B cell (primary cell): ENCODE measurements around the gene HABP4. TPM values are rescaled to one million over a fixed set of nuclear protein-coding genes. Genes with fewer than 3 reads are reported as not detected.

Experiments used
- ATAC-seq: fragments of 200-7000 bp; cut with Tn5 transposase; one replicate; pipeline ENCODE4 v1.10.0; 2021; ENCODE audit warnings: low read depth, mild to moderate bottlenecking, moderate number of reproducible peaks, moderate library complexity
- CTCF ChIA-PET: fragments of 350-600 bp; sonication (Branson Sonifier 250); formaldehyde crosslinking; loops from one replicate; lab custom pipeline; 2021; ENCODE audit warnings: antibody characterized with exemption, inconsistent platforms; lab: Charles Lee
- POLR2A ChIA-PET: fragments of 350-600 bp; sonication (Branson Sonifier 250); formaldehyde crosslinking; loops from one replicate; lab custom pipeline; 2021; ENCODE audit warnings: antibody characterized with exemption; lab: Charles Lee
- DNase-seq: peaks from one replicate; pipeline ENCODE4 v3.0.0; 2013
- H2AFZ ChIP-seq: 2 replicates; pipeline ENCODE4 v1.6.1; 2012; ENCODE audit warnings: mild to moderate bottlenecking, low read depth, low read length; ENCODE audit not compliant: insufficient read depth, poor library complexity, severe bottlenecking
- H3K27ac ChIP-seq, 2 donors: 1 replicate in 1 of 2; 2 replicates in 1 of 2; pipeline ENCODE4 v1.5.1; 2012 to 2013; ENCODE audit warnings: low read length in 2 of 2, mild to moderate bottlenecking in 2 of 2, moderate library complexity in 1 of 2
- H3K27me3 ChIP-seq, 4 experiments: fragments of 200-600 bp in 1 of 4; sonication (generic) in 1 of 4; replicated peaks in 1 of 4; 1 replicate in 2 of 4; 2 replicates in 2 of 4; pipeline versions ENCODE4 v1.6.1 to v1.7.0; 2013 to 2016; ENCODE audit warnings: low read length in 3 of 4, mild to moderate bottlenecking in 2 of 4, mixed read lengths in 1 of 4, moderate library complexity in 1 of 4; ENCODE audit not compliant: insufficient read depth in 4 of 4, control insufficient read depth in 3 of 4; ENCODE audit errors: control extremely low read depth in 1 of 4
- H3K36me3 ChIP-seq, 2 experiments: replicated peaks in 1 of 2; 1 replicate in 1 of 2; 2 replicates in 1 of 2; pipeline versions ENCODE4 v1.6.1 to v1.7.1; 2013; ENCODE audit warnings: low read length in 1 of 2; ENCODE audit not compliant: insufficient read depth in 2 of 2, control insufficient read depth in 1 of 2; ENCODE audit errors: control extremely low read depth in 1 of 2, extremely low read depth in 1 of 2
- H3K4me1 ChIP-seq, 2 donors: fragments of 200-600 bp in 1 of 2; sonication (generic) in 1 of 2; 1 replicate in 1 of 2; 2 replicates in 1 of 2; pipeline versions ENCODE4 v1.5.1 to v1.6.1; 2013 to 2017; ENCODE audit warnings: low read length in 2 of 2; ENCODE audit not compliant: control insufficient read depth in 2 of 2, insufficient read depth in 2 of 2
- H3K4me2 ChIP-seq: replicated peaks from 2 replicates; pipeline ENCODE3; 2012; ENCODE audit warnings: mild to moderate bottlenecking, low read depth, low read length; ENCODE audit not compliant: poor library complexity, severe bottlenecking
- H3K4me3 ChIP-seq, 5 experiments: fragments of 200-600 bp in 1 of 5; sonication (generic) in 1 of 5; 1 replicate in 3 of 5; 2 replicates in 2 of 5; pipeline versions ENCODE4 v1.5.1 to v1.7.0; 2011 to 2016; ENCODE audit warnings: low read length in 4 of 5, mild to moderate bottlenecking in 4 of 5, low read depth in 2 of 5, control low read depth in 1 of 5, moderate library complexity in 1 of 5; ENCODE audit not compliant: insufficient read depth in 1 of 5; ENCODE audit errors: control extremely low read depth in 1 of 5, extremely low read depth in 1 of 5
- H3K79me2 ChIP-seq: fragments of 200-600 bp; sonication (generic); one replicate; pipeline ENCODE4 v1.6.0; 2016; ENCODE audit warnings: low read length; ENCODE audit not compliant: control insufficient read depth, insufficient read depth
- H3K9ac ChIP-seq: fragments of 200-600 bp; sonication (generic); 2 replicates; pipeline ENCODE4 v1.6.1; 2017; ENCODE audit warnings: mild to moderate bottlenecking, low read length, moderate library complexity
- H3K9me3 ChIP-seq, 3 donors: one replicate each; pipeline versions ENCODE4 v1.6.1 to v1.7.1; 2013; ENCODE audit warnings: low read length in 2 of 3; ENCODE audit not compliant: control insufficient read depth in 2 of 3, insufficient read depth in 1 of 3; ENCODE audit errors: control extremely low read depth in 1 of 3
- H4K20me1 ChIP-seq: 2 replicates; pipeline ENCODE4 v1.6.0; 2012; ENCODE audit warnings: mild to moderate bottlenecking, low read length; ENCODE audit not compliant: insufficient read depth, control insufficient read depth, poor library complexity, severe bottlenecking
- H3K27ac Mint-ChIP-seq: one replicate; pipeline ENCODE4 v1.8.0; 2021; ENCODE audit warnings: mixed read lengths
- H3K27me3 Mint-ChIP-seq: one replicate; pipeline ENCODE4 v1.8.0; 2021; ENCODE audit warnings: mixed read lengths
- H3K4me1 Mint-ChIP-seq: one replicate; pipeline ENCODE4 v1.8.0; 2021; ENCODE audit warnings: mixed read lengths
- H3K4me3 Mint-ChIP-seq: one replicate; pipeline ENCODE4 v1.8.0; 2021; ENCODE audit warnings: mixed read lengths
- H3K9me3 Mint-ChIP-seq: one replicate; pipeline ENCODE4 v1.8.0; 2022; ENCODE audit warnings: mixed read lengths; ENCODE audit not compliant: insufficient read depth
- EZH2 ChIP-seq: IDR thresholded peaks from 2 replicates; pipeline ENCODE4 v1.6.1; 2012; ENCODE audit warnings: borderline replicate concordance, low read depth, mild to moderate bottlenecking, moderate library complexity, low read length; ENCODE audit not compliant: insufficient read depth, poor library complexity, severe bottlenecking
- WGBS: methylation state at CpG from one replicate; pipeline ENCODE4 v1.1.5; 2013; ENCODE audit warnings: missing lambda C conversion rate; ENCODE audit not compliant: insufficient coverage; 5-methylcytosine and 5-hydroxymethylcytosine counted together
- intact Hi-C: fragments of 100-400 bp; cut with micrococcal nuclease; formaldehyde crosslinking; loops from one replicate; pipeline ENCODE4 v1.10.0; 2022
- polyA plus RNA-seq: library from polyadenylated mRNA; depleted of rRNA; stranded (reverse); fragments of >200 nt; gene quantifications from 2 replicates; pipeline ENCODE4 v1.2.3, GENCODE V29; 2012
- total RNA-seq, 2 donors: library from RNA; stranded (reverse); fragments of 120-200 nt in 1 of 2; gene quantifications; 1 replicate in 1 of 2; 2 replicates in 1 of 2; pipeline versions ENCODE4 v1.2.3 to v1.2.4, GENCODE V29; 2013 to 2022
- TF ChIP-seq, protein P1 (sequence below): fragments of 200-600 bp; IDR thresholded peaks from one replicate; pipeline ENCODE4 v1.8.0; 2022; ENCODE audit warnings: antibody characterized with exemption, mild to moderate bottlenecking

HABP4 gene
- total and polyA plus RNA-seq, 2 donors (not counting 1 experiment from before 2014, with no cell fraction given): 3.3 to 15.0 TPM

DNA sequence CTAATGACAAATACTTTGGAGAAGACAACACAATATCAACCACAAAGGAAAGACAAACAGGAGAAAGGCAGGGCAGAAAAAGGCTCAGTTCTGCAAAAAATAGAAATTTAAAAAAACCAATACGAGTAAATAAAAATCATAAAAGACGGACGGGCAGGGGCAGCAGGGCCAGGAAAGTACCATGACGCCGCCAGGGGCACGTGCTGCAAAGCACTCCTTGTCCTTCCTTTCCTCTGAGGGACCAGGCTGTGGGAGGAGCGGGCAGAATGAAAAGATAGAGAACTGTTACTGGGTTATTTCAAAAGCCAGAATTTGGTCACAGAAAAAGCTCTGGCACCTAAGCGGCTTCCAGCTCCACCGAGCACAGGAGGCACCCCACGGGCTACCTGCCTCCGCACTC is 53.9 kb downstream of the HABP4 start:
- intact Hi-C loops: no loop called here
- H3K4me1 Mint-ChIP-seq: no peaks in the 10 kb centered on the region
- no peaks in the 10 kb centered on the region for H3K9me3 Mint-ChIP-seq

DNA sequence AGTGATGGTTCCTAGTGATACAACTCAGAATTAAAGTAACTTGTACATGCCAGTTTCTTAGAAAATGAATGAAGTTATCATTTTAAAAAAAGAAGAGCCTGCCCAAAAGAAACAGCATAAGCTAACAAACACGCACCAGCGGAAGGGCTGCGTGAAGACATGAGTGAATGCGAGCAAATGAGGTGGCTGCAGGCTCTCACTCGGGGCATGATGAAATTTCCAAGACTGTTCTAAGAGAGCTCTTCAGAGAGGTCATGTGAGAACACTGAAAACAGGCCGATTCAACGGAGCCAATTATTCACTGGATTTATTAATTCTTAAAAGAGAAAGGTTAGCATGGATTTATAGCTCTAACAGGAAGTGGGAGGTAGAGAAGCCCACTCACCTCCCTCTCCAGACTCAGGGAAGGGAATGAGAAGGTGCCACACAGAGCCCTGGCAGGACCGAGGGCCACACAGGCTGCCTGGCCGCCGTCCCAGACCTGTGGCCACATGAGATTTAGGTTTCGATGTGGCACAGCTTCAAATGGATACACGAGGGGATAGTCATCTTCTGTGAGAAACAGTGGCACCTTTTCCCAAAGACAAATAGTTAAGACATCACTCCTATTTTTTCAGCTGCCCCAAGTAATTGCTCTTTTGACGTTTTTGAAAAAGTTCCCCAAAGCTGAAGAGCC is 55.5 kb downstream of the HABP4 start:
- WGBS: 99% methylated on average over 10 of the region's 13 CpGs
- intact Hi-C loops: no loop called here
- no peak overlapping the region for H3K4me3 Mint-ChIP-seq
- ChIA-PET POLR2A (no interaction called here), CTCF (no interaction called here)
- Histone ChIP-seq H3K4me2 (no peak overlapping the region), H3K9me3 (no peaks in the 10 kb centered on the region), H3K36me3 (no peaks in the 10 kb centered on the region), H4K20me1 (no peaks in the 10 kb centered on the region), H3K4me3 (no peak overlapping the region), H3K4me1 (no peaks in the 10 kb centered on the region), H3K27me3 (no peaks in the 10 kb centered on the region), H3K9ac (no peak overlapping the region), H3K27ac (no peak overlapping the region), H3K79me2 (no peaks in the 10 kb centered on the region), H2AFZ (no peak overlapping the region)
- TF ChIP-seq, protein P1, sequence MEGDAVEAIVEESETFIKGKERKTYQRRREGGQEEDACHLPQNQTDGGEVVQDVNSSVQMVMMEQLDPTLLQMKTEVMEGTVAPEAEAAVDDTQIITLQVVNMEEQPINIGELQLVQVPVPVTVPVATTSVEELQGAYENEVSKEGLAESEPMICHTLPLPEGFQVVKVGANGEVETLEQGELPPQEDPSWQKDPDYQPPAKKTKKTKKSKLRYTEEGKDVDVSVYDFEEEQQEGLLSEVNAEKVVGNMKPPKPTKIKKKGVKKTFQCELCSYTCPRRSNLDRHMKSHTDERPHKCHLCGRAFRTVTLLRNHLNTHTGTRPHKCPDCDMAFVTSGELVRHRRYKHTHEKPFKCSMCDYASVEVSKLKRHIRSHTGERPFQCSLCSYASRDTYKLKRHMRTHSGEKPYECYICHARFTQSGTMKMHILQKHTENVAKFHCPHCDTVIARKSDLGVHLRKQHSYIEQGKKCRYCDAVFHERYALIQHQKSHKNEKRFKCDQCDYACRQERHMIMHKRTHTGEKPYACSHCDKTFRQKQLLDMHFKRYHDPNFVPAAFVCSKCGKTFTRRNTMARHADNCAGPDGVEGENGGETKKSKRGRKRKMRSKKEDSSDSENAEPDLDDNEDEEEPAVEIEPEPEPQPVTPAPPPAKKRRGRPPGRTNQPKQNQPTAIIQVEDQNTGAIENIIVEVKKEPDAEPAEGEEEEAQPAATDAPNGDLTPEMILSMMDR: no peak
- no peak for TF ChIP-seq EZH2
- ATAC-seq (no peak), DNase-seq (no peak)
- no peaks in the 10 kb centered on the region for H3K9me3 Mint-ChIP-seq
- H3K4me1 Mint-ChIP-seq: no peaks in the 10 kb centered on the region
- H3K27me3 Mint-ChIP-seq: no peaks in the 10 kb centered on the region
- no peak overlapping the region for H3K27ac Mint-ChIP-seq

More for the DNA sequence above, 53.9 kb downstream of the HABP4 start:
- no peaks in the 10 kb centered on the region for H3K79me2 ChIP-seq
- TF ChIP-seq, protein P1: no peak
- TF ChIP-seq EZH2: no peak
- WGBS: 97% methylated on average over 10 of the region's 11 CpGs
- ChIA-PET CTCF (no interaction called here), POLR2A (no interaction called here)
- no peak overlapping the region for H3K4me2 ChIP-seq
- Mint-ChIP-seq H3K27ac (no peak overlapping the region), H3K27me3 (no peaks in the 10 kb centered on the region), H3K4me3 (no peak overlapping the region)
- no peak overlapping the region for H3K9ac ChIP-seq
- ATAC-seq (no peak), DNase-seq (no peak)
- no peaks in the 10 kb centered on the region for H3K36me3 ChIP-seq
- no peaks in the 10 kb centered on the region for H3K9me3 ChIP-seq
- H3K4me3 ChIP-seq: no peak overlapping the region
- H4K20me1 ChIP-seq: no peaks in the 10 kb centered on the region
- no peak overlapping the region for H2AFZ ChIP-seq
- H3K27me3 ChIP-seq: no peaks in the 10 kb centered on the region
- H3K27ac ChIP-seq: no peak overlapping the region
- no peaks in the 10 kb centered on the region for H3K4me1 ChIP-seq
